Stimulated activated CD4-positive, alpha-beta T cell treated with anti-CD3 and anti-CD28 coated beads, Interleukin-4, amount 100 ng/mL, for 4 hours (primary cell): Measurements from ENCODE around the gene KLKB1.
A peak's percentile ranks its signal among the peaks of the same experiment; 100 is the strongest.

Experiments
- DNase-seq, 2 experiments: peaks; one replicate each; pipeline ENCODE4 v3.0.0-alpha.2; 2020

KLKB1 gene

GRCh38 chr4:186227221-186227620 lies at the start of gene KLKB1:
KLKB1 (plus strand) TSS chr4:186227507; CDS start chr4:186228196, 689 bp downstream.
- DNase-seq: no peak

- no peak for DNase-seq
Observed at GRCh38 chr4:186188107-186188506, 39.2 kb upstream of the KLKB1 start.

GRCh38 chr4:186189656-186190055 lies 37.7 kb upstream of the KLKB1 start:
- no peak for DNase-seq

- DNase-seq: peak; percentile 38 to 47
Observed at GRCh38 chr4:186190581-186191199, 36.6 kb upstream of the KLKB1 start.

GRCh38 chr4:186191200-186192065 lies 35.9 kb upstream of the KLKB1 start, which contains the start of gene CYP4V2:
CYP4V2 (plus strand) TSS chr4:186191567; CDS start chr4:186191824, 257 bp downstream.
- DNase-seq: peak; percentile 86

GRCh38 chr4:186192066-186192612 lies 35.2 kb upstream of the KLKB1 start:
- peak in 1 of 2 experiments; percentile 11 for DNase-seq

- DNase-seq: no peak
Observed at GRCh38 chr4:186193851-186194250, 33.5 kb upstream of the KLKB1 start.

- DNase-seq: no peak
Observed at GRCh38 chr4:186196063-186196462, 31.2 kb upstream of the KLKB1 start.

- no peak for DNase-seq
Observed at GRCh38 chr4:186200516-186200915, 26.8 kb upstream of the KLKB1 start.

GRCh38 chr4:186201010-186201409 lies 26.3 kb upstream of the KLKB1 start:
- no peak for DNase-seq

GRCh38 chr4:186201535-186202230 lies 25.6 kb upstream of the KLKB1 start:
- peak; percentile 48 to 67 for DNase-seq

- no peak for DNase-seq
Observed at GRCh38 chr4:186202490-186203140, 24.7 kb upstream of the KLKB1 start.

- DNase-seq: no peak
Observed at GRCh38 chr4:186203406-186203805, 23.9 kb upstream of the KLKB1 start.

GRCh38 chr4:186204103-186204559 lies 23.2 kb upstream of the KLKB1 start:
- DNase-seq: peak; percentile 62 to 77

- no peak for DNase-seq
Observed at GRCh38 chr4:186204686-186205085, 22.6 kb upstream of the KLKB1 start.

- DNase-seq: no peak
Observed at GRCh38 chr4:186205156-186205555, 22.2 kb upstream of the KLKB1 start.

GRCh38 chr4:186216465-186217024 lies 10.8 kb upstream of the KLKB1 start:
- no peak for DNase-seq

GRCh38 chr4:186217733-186218293 lies 9.5 kb upstream of the KLKB1 start:
- DNase-seq: no peak

GRCh38 chr4:186221624-186222023 lies 5.7 kb upstream of the KLKB1 start:
- no peak for DNase-seq

GRCh38 chr4:186225848-186226247 lies 1.5 kb upstream of the KLKB1 start:
- DNase-seq: no peak

GRCh38 chr4:186226521-186227189 lies 652 bp upstream of the KLKB1 start:
- DNase-seq: no peak
